Right kidney (tissue), 1 donor: ENCODE results near the gene METRN.
"Not testable (repeated sequence)": the region's sequence is repeated elsewhere in the genome, so short reads cannot be mapped to it uniquely, and the experiment has no call there.

Source experiments
- DNase-seq: peaks from one replicate; pipeline ENCODE4 v3.0.0-alpha.2; 2016

METRN gene

DNA sequence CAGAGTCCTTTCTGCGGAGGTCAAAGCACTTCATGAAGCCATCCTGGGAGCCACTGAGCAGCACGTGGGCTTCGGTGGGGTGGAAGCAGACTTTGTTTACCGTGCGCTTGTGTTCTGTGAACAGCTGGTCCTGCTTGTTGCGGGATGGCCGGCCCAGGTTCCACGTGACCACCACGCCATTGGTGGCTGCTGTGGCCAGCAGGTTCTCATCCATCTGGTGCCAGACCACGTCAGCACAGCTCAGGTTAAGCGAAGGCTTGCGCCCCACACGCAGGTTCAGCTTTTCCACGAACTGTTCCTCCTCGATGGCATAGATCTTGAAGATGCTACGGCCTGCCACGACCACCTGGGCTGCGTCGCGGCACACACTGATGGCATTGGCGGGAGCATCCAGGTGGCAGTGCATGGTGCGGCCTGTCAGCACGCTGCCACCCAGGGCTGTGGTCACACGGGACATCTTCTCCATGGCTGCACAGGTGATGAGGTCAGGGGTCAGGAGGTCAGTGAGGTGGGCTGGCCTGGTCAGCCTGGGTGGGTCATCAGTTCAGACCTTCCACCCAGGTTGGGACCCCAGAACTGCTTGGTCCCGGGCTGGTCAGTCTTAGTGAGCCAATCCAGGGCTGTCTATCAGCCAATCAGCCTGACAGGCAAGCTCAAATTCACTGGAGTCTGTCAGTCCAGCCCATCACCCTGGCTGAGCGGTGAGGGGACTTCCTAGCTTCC is 25.6 kb upstream of the METRN start:
- no peak for DNase-seq

DNA sequence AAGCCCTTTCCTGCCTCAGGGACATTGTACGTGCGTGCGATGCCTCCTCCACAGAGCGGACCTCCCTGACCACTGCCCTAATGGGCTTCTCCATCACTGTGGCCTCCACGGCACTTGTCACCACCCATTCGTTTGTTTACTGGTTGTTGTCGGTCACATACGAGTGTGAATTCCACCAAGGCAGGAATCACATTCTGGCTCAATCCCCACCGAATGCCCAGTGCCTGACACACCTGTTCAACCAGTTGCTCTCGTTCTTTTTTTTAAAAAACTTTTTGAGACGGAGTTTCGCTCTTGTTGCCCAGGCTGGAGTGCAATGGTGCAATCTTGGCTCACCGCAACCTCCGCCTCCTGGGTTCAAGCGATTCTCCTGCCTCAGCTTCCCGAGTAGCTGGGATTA is 23.7 kb upstream of the METRN start:
- DNase-seq, result not testable (repeated sequence)

GRCh38 chr16:692356-693108 is 22.4 kb upstream of the METRN start:
- DNase-seq, result no peak

- DNase-seq, result no peak
Measured at GRCh38 chr16:693364-693763, 21.6 kb upstream of the METRN start.

DNA sequence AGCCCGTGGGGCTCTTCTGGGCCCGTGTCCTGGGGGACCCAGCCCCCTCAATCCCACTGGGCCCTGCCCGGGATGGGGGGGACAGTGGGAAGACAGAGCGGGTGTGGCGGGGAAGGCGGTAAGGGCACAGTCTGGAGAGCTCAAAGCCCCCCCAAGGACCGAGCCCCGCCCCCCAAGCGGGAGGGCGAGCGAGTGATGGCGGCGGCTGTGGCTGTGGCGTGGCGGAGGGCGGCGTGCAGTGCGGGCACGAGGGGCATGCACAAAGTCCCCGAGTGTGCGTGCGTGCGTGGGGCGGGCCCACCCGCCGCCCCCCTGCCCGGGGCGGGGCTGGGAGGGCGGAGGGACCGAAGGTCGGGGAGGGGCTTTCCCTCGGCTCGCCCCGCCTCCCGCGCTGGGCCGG is 21.2 kb upstream of the METRN start:
- DNase-seq, result no peak

DNA sequence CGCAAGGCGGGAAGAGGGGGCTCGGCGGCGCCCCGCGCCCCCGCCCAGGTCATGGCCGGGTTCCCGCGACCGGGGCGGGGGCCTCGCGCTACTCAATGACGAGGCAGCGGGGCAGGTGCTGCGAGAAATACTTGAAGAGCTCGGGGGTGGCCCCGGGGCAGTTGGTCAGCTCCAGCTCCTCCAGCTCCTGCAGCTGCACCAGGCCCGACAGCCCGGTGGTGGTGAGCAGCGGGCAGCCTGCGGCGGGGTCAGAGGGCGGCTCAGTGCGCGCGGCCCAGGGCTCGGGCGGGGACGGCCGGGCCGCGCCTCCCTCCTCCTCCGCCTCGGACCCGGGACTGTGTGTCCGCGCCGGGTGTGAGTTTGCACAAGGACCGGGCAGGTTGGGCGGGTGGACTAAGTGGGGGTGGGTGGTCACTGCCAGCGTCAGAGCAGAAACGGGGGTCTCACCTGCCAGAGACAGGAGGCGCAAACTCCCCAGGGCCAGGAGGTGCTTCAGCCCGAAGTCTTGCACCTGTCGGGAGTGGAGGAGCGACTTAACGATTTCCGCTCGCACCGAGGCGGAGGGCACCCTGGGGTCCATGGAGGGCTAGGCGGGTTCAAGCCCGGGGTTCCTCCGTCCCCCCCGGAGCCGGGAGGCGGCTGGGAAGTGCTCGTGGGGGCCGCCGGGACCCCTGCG is 20.6 kb upstream of the METRN start:
- no peak for DNase-seq

DNA sequence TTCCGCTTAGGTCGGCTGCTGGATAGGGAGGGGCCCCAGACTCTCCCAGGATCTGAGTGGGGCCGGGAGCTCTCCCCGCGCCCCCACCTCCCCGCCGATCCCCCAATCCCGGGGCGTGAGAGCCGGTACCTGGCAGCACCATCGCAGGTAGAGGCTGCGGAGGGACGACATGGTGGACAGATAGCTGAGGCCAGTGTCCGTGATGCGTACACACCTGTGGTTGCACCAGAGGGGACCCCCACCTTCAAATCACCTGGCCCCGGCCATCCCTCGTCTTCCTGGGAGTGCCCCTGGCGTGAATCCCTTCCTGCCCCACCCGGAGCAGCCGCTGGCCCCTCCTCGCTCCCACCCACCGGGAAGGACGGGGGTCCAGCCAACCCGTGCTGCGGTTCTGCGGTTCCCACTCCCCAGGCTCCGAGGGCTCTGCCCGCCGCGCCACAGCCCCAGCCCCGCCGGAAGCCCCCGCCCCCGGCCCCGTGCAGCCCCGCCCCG is 20.0 kb upstream of the METRN start:
- no peak for DNase-seq

GRCh38 chr16:695355-696089 is 19.4 kb upstream of the METRN start:
- peak; percentile 58 for DNase-seq

- DNase-seq, result no peak
Measured at GRCh38 chr16:698911-699671, 15.8 kb upstream of the METRN start.

DNA sequence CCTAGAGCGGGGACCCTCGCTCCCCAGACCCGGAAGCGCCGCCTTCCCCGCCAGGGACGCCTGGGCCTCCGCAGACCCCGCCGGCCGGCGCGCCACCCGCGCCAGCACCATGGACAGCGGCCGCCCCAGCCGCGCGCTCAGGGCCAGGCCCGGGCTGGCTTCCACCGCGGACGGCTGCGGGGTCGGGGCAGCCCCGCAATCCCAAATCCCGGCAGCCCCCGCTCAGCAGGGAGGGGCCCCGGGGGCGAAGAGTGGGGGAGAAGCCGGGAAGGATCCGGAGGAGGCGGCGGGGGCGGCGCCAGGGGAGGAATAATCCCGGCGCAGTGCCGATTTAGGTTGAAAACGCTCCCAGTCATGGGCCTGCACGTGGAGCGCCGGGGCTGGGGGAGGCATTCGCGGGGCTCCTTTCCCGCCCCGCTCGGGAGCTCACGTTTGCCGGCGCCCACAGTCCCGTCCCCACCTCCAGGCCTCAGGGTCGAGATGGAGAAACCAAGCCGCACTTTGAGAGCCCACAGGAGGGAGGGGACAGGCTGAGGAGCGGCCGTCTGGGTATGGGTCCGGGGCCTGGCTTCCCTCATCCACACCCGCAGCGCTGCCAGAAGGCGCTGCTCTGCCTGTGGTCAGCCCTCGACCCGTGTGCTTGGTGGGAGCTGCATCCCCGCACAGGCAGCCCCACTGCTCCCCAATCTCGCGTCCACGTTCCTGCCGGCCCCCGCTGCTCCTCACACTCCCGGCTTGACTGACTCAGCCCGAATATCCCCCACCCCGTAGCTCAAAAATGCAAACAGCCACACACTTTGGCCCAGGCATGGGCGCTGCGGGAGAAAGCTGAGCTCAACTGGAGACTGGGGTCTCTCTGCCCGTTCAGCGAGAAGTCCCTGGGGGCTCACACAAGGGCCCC is 14.0 kb upstream of the METRN start:
- peak; percentile 69 for DNase-seq

DNA sequence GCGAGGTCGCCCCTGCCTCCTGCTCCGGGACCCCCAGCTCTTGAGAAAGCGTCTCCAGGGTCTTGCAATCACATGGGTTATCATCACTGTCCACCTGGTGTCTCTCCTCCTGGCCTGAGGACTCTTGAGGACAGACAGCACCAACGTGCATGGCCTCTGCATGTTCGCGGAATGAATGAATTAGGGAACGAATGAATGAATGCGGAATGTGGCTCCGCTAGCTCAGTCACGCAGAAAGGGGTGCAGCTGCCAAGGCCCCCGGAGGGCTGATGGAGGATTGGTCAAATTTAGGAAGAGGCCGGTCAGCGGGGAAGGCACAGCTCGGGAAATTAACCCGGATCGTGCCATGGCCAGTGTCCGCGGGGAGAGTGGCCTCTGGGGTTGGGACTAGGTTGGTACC is 12.6 kb upstream of the METRN start:
- no peak for DNase-seq

- no peak for DNase-seq
Measured at GRCh38 chr16:703406-703805, 11.5 kb upstream of the METRN start.

- no peak for DNase-seq
Measured at GRCh38 chr16:704047-704446, 10.9 kb upstream of the METRN start.

- DNase-seq, result no peak
Measured at GRCh38 chr16:704552-705380, 10.2 kb upstream of the METRN start.

GRCh38 chr16:705431-706188 is 9.3 kb upstream of the METRN start, which contains the start of gene FBXL16:
FBXL16 (minus strand) TSS chr16:705801; CDS start chr16:697405, 8,396 bp downstream.
- no peak for DNase-seq

GRCh38 chr16:706189-707061 is 8.5 kb upstream of the METRN start:
- DNase-seq, result no peak

- DNase-seq, result no peak
Measured at GRCh38 chr16:707062-707538, 7.8 kb upstream of the METRN start.

- DNase-seq, result no peak
Measured at GRCh38 chr16:708019-708418, 6.9 kb upstream of the METRN start.
